SK-N-MC (cell line): ENCODE measurements around the gene GSAP.

ENCODE experiments used
- EZH2 ChIP-seq: fragments of 200-600 bp; sonication (generic); IDR thresholded peaks from one replicate; pipeline ENCODE4 v1.6.1; 2017; ENCODE audit warnings: antibody characterized with exemption
- POLR2AphosphoS5 ChIP-seq: IDR thresholded peaks from 2 replicates; pipeline ENCODE4 v1.6.1; 2012; ENCODE audit warnings: mild to moderate bottlenecking, low read depth, low read length, borderline replicate concordance

GRCh38 chr7:77403957-77404356, 12.2 kb downstream of the GSAP start:
- TF ChIP-seq EZH2 (no peak), POLR2AphosphoS5 (no peak)
